Stimulated activated CD8-positive, alpha-beta memory T cell treated with anti-CD3 and anti-CD28 coated beads, Interleukin-15, amount 100 ng/mL, for 4 hours (primary cell): Measurements from ENCODE around the gene LINGO4.
A peak's percentile ranks its signal among the peaks of the same experiment; 100 is the strongest.

ENCODE experiments used
- DNase-seq, 2 donors: peaks; one replicate each; pipeline ENCODE4 v3.0.0-alpha.2; 2020; ENCODE audit warnings: low read depth in 2 of 2

The LINGO4 gene, protein sequence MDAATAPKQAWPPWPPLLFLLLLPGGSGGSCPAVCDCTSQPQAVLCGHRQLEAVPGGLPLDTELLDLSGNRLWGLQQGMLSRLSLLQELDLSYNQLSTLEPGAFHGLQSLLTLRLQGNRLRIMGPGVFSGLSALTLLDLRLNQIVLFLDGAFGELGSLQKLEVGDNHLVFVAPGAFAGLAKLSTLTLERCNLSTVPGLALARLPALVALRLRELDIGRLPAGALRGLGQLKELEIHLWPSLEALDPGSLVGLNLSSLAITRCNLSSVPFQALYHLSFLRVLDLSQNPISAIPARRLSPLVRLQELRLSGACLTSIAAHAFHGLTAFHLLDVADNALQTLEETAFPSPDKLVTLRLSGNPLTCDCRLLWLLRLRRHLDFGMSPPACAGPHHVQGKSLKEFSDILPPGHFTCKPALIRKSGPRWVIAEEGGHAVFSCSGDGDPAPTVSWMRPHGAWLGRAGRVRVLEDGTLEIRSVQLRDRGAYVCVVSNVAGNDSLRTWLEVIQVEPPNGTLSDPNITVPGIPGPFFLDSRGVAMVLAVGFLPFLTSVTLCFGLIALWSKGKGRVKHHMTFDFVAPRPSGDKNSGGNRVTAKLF

GRCh38 chr1:151805066-151805820 lies at the start of gene LINGO4:
TSS of gene LINGO4 (minus strand) at chr1:151805419. CDS start at chr1:151802704, 2,715 bp downstream.
- no peak for DNase-seq

- DNase-seq: no peak
These were observed 49.4 kb upstream of the LINGO4 start for GRCh38 chr1:151854658-151855057.

GRCh38 chr1:151853411-151853943 lies 48.3 kb upstream of the LINGO4 start, which contains the start of gene THEM5:
TSS of gene THEM5 (minus strand) at chr1:151853712. CDS start at chr1:151853565, 147 bp downstream.
- DNase-seq: no peak

- DNase-seq: no peak
These were observed 47.5 kb upstream of the LINGO4 start for GRCh38 chr1:151852733-151853132.

DNA sequence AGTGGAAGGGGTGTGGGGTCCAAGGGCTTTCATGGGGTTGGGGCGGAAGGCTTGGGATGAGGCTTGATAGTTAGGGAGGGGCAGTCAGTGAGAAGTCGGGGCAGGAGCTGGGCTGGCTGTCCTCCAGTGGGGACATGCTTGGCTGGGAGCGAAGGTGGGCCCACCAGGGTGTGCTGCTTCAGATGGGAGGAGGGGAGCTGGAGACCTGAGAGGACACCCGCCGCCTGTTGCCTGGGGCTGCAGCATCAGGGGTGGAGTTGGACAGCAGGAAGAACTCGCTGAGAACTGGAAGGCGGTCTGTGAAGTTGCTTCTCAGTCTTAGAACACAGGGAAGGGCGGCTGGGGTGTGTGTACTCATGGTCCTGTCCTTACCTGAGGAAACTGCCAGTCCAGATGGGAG lies 46.7 kb upstream of the LINGO4 start:
- no peak for DNase-seq

DNA sequence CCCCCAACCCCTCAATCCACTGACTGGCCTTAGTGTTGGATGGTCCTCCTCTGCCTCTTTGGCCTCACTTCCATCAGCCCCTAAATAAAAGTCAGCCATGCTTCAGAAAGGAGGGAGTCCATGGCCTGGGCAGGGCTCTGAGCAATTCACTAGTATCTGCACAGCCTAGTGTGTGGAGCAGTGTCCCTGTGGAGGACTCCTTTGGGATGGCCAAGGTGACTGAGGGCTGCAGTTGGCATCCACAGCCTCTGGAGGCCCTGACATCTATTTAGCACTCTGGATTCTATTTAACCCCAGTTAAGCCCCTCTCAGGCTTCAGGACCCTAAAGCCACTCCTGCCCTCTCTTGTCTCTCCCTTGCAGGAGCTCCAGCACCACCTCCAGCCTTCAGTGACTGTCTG lies 44.7 kb upstream of the LINGO4 start:
- DNase-seq: no peak

DNA sequence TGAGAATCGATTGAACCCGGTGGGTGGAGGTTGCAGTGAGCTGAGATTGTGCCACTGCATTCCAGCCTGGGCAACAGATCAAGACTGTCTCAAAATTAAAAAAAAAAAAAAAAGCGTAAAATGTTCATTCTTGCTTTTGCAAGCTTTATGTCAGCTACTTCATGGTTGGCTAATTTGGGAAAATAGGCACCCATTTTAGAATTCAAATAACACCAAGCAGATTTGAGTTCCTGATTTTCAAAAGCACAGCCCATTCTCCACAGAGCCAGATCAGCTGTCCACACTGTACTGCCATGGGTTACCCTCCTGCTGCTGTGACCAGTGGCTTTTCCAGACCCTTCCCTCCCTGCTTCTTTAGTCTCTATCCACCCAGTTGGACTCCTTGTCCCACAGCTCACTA lies 43.9 kb upstream of the LINGO4 start:
- no peak for DNase-seq

DNA sequence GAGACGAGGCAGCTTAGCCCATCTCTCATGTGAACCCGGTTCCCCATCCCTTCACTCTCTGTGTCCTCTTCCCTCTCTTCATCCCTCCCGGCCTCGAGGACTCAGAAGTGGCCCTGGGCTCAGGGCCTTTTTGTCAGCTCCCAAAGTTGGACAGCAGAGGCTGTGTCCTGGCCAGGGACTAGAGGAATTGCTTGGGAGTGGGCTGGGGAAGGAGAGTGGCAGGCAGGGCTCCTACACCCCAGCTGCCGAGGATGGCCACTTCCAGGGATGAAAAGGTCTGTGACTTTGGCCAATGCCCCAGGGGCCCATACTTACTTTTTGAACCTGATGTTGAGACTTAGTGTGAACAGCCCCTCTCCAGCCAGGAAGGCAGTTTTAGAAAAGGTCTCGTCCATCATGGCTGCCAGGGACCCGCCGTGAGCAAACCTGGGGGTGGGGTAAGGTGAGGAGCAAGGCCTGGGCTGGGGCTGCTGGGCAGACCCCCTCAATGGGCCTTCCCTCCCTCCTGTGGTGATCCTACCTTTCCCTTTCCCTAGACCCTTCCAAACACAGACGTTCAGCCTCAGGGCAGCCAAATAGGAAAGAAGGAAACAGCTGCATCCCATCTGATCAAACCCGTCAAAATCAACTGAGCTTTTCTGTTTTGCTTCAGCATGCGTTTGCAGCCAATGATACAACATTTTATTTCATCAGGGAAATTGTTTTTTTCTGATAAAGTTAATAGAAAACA lies 42.8 kb upstream of the LINGO4 start:
- no peak for DNase-seq

- no peak for DNase-seq
These were observed 41.5 kb upstream of the LINGO4 start for GRCh38 chr1:151846686-151847237.

DNA sequence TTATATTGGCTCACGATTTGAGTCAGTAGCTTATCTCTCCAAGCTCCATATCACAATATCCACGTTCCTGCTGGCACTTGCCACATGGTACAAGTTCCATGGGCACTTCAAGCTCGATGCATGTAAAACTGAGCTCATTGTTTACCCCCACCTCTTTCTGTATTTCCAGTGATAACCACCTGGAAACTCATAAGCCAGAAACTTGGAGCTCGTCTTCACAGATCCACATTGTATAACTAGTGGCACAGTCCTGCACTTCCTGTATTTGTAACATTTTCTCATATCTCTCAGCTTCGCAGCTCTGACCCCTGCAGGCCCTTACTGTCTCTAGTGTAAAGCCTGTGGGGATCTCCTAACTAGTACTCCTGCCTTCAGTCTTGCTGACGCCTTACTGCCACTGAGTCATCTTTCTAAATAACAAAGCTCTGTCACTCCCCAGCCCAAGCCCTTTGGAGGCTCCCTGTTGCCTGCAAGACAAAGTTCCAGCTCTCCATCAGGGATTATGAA lies 40.9 kb upstream of the LINGO4 start:
- no peak for DNase-seq

DNA sequence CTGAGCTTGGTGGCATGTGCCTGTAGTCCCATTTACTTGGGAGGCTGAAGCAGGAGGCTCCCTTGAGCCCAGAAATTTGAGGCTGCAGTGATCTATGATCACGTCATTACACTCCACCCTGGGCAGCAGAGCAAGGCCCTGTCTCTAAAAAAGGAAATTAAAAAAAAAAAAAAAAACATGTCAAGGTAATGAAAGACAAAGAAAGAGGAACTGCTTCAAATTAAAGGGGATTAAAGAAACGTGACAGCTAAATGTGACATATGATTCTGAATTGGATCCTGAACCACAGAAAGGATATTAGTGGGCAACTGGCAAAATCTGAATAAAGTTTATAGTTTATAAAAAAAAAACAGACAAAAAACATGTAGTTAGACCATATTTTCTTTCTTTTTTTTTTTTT lies 38.2 kb upstream of the LINGO4 start:
- no peak for DNase-seq

GRCh38 chr1:151841141-151841540 lies 35.9 kb upstream of the LINGO4 start:
- DNase-seq: no peak

DNA sequence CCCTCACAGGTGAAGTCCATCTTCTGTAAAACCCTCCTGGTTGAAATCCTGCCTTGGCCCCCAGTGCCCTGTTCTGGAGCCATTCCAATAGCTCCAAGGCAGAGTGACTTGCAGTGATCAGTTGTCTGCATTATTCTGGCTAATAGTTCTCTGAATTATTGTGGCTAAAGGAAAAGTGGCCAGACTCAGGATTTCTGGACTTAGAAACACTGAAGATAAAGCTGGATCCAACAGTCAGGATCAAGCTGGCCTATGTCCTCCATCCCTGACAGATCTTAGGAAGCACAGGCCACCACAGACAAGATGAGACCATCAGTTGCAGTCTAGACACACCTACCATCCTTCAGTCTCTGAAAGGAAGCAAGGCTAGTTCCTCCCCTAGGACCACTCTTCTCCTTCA lies 35.2 kb upstream of the LINGO4 start:
- no peak for DNase-seq

DNA sequence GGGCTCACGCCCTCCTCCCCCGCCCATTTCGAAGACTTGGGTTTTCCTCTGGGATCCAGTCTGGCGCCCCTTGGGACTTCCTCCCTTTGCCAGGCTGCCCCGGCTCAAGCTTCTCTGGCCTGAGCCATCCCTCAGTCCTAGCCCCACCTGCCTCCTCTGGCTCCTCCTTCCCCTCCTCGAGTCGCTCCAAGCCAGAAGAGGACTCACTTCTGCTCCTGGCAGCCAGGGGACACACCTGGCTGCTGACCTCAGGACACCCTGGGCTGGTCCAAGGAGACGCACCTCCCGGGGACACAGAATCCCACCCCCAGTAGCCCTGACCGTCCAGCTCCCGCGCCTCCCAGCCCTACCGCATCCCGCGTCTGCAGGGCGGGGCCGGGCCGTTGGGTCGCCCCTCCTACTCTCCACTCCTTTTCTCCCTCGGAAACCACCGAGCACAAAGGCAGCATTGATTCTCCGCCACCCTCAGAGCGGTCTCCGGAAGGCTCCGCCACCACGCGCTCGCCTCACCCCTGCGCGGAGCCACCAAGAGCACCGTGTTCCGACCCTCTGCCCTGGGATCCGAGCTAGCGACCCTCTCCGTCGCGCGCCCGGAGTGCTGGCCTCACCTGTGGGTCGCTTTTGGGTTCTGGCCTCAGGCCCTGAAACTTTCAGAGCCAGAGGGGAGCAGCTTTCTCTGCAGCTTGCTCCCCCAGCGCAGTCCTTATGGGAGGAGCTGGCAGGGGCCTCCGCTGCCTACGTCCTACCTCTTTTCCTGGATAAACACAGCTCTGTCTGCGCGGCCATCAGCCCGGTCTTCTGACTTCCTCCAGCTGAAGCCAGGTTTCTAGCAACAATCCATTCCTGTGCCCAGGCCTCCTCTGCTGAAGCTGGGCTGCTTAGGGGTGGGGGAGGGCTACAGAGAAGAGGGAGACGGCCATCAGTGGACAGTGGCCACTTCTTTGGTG lies 34.5 kb upstream of the LINGO4 start, which contains the start of gene C2CD4D:
TSS of gene C2CD4D (minus strand) at position 364 of the 947 bp plus-strand sequence. CDS start 831 bp downstream, outside the sequence.
- DNase-seq: peak; percentile 41 to 50

- no peak for DNase-seq
These were observed 33.8 kb upstream of the LINGO4 start for GRCh38 chr1:151839082-151839412.

DNA sequence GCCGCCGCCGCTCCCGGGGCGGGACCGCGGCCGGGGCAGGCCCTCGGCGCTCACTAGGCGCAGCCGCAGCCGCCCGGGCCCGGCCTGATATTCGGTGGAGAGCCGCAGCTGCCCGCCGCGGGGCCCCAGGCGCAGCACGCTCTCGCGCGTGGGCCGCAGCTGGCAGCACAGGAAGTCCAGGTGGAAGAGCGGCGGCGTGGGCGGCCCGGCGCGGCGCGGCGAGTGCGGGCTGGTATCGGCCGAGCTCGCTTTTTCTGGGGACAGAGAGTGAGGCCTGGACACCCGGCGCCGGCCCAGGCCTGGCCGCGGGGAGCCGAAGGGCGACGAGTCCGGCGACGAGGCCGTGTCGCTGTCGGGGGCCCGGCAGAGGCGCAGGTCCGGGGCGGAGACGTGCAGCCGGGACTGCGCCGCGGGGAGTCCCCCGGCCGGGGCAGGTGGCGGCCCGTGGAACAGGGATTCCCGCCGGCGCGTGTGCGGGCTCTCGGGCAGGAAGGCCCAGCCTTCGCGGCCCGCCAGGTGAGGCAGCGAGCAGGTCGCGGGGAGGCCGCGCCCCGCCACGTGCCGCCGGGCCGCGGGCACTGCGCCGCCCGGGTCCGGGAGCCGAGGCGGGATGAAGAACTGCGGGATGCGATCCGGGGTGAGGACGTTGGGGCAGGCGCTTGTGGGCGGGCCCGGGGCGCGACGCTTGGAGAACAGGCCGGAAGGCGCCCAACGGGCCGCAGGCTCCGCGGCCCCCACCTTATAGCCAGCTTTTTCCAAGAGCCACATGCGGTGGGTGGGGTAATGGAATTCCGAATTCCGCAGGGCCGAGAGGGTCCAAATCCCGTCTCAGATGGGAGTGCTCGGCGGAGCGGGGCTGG lies 33.2 kb upstream of the LINGO4 start:
- no peak for DNase-seq

DNA sequence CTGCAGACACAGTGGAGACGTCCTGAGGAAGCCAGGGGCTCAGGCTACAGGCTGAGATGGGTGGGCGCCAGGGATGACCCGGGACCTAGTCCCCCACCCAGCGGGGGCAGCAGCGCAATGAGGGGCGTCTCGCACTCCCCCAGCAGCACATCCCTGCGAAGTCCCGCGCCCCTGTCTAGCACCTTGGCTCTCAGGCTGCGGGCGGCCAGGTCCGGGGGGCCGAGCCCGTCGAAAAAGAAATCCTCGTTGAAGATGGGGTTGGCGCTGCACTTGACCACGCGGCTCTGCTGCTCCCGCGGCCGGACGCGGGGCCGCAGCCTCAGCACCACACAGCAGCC lies 32.6 kb upstream of the LINGO4 start:
- DNase-seq: no peak

DNA sequence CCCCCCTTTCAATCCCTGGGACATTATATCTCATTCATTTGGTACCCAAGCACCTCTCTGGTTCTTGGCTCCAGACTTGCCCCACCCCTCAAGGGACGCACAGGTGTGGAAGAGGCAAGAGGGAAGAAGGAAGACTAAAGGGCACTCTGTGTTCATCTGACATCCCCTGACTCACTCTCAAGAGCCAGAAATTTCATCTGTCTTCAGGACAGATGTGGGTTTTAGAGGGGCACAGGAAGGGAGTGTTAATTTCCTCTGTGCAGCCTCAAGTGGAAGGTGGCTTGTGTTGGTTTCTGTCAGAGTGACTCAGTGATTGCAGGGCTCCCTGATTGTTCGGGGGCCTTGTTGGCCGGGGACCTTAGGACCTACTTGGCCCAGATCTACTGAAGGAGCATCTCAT lies 32.0 kb upstream of the LINGO4 start:
- DNase-seq: no peak

GRCh38 chr1:151835596-151835995 lies 30.4 kb upstream of the LINGO4 start:
- no peak for DNase-seq
